K562 (cell line): ENCODE data around the gene SLC5A10. TPM values are rescaled to one million over a fixed set of nuclear protein-coding genes. Genes with fewer than 3 reads are reported as not detected.

Experiments used
- BRD4 ChIP-seq: fragments of 200-600 bp; sonication (generic); IDR thresholded peaks from 2 replicates; pipeline ENCODE4 v1.6.1; 2017; ENCODE audit warnings: inconsistent platforms
- CEBPB ChIP-seq: fragments of 450-650 bp; IDR thresholded peaks from 2 replicates; pipeline ENCODE4 v1.6.1; 2016; ENCODE audit warnings: missing genetic modification characterization, missing compliant biosample characterization
- ZBTB11 ChIP-seq, 3 experiments: fragments of 200-800 bp in 1 of 3; fragments of 250-450 bp in 1 of 3; fragments of 450-650 bp in 1 of 3; sonication (Bioruptor Pico) in 1 of 3; sonication (Bioruptor generic) in 1 of 3; formaldehyde crosslinking in 1 of 3; IDR thresholded peaks; 2 replicates each; pipeline versions ENCODE4 v1.6.1 to v1.8.0; 2016 to 2022; ENCODE audit warnings: mild to moderate bottlenecking in 2 of 3, missing genetic modification characterization in 2 of 3, missing compliant biosample characterization in 1 of 3, moderate library complexity in 1 of 3
- ZNF398 ChIP-seq: fragments of 250-450 bp; sonication (Bioruptor Pico); IDR thresholded peaks from 2 replicates; pipeline ENCODE4 v1.8.0; 2021; ENCODE audit warnings: moderate library complexity, mild to moderate bottlenecking, inconsistent platforms
- polyA plus RNA-seq, 8 experiments: library from polyadenylated mRNA; depleted of rRNA in 4 of 8; stranded (reverse) in 5 of 8; unstranded in 3 of 8; fragments of >200 nt; fragmentation: Nextera tagmentation in 2 of 8; fragmentation: Illumina TruSeq in 1 of 8; extraction: Ambion mirVana in 2 of 8; extraction: Trizol in 1 of 8; gene quantifications; 2 replicates each; pipeline versions ENCODE4 v1.2.1 to v1.2.3, GENCODE V29; 2011 to 2014; ENCODE audit warnings: inconsistent platforms in 1 of 8, missing spikeins in 1 of 8
- total RNA-seq, 7 experiments: library from RNA; depleted of rRNA in 6 of 7; stranded (reverse); fragments of >200 nt in 6 of 7; fragmentation: Illumina TruSeq in 2 of 7; extraction: Trizol in 2 of 7; gene quantifications; 2 replicates each; pipeline versions ENCODE4 v1.2.1 to v1.2.3, GENCODE V29; 2011 to 2021; ENCODE audit warnings: low replicate concordance in 1 of 7

Gene SLC5A10
- total and polyA plus RNA-seq, 9 of the 15 experiments (the other 6 are each of a cell fraction or from before 2014, with no cell fraction given): 0.03 to 0.09 (median 0.03) TPM; not detected in 5

- TF ChIP-seq ZBTB11 (CRISPR knock-in tag; IDR thresholded peaks at IDR 0.05) (no peak), CEBPB (tag) (no peak), ZNF398 (CRISPR knock-in tag) (no peak), BRD4 (no peak)
- TF ChIP-seq, all 486 proteins: peak for 0
Observed at GRCh38 chr17:19014628-19015215, 62.8 kb downstream of the SLC5A10 start (continued).
